22Rv1 (cell line): Measurements from ENCODE around the gene VTI1A.

ENCODE experiments used
- ZFX ChIP-seq: fragments of 450-650 bp; IDR thresholded peaks from 2 replicates; pipeline ENCODE4 v1.6.1; 2017; ENCODE audit warnings: antibody characterized with exemption, borderline replicate concordance
- TF ChIP-seq, protein P1 (sequence below): fragments of 450-650 bp; IDR thresholded peaks from 2 replicates; pipeline ENCODE4 v1.5.1; 2017; ENCODE audit warnings: mild to moderate bottlenecking

DNA sequence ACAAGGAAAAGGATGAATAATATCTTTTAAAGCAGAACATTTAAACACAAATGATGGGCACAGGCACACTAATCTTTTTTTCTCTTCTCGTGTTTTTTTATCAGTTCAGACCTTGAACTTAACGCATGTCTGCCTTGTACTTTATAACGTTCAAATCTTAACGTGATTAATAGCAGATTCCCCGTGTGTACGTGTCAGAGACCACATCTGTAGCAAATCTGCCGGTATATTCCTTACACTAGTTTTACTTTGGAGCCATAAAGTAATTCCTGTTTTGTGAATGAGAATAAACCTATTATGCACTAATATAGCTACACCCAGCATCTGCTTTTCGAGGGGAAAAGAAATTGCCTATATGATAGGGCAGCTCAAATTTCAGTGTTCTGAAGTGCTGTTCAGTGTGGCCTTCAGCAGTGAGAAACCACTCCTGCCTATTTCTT, 337.0 kb downstream of the VTI1A start:
- TF ChIP-seq, protein P1, sequence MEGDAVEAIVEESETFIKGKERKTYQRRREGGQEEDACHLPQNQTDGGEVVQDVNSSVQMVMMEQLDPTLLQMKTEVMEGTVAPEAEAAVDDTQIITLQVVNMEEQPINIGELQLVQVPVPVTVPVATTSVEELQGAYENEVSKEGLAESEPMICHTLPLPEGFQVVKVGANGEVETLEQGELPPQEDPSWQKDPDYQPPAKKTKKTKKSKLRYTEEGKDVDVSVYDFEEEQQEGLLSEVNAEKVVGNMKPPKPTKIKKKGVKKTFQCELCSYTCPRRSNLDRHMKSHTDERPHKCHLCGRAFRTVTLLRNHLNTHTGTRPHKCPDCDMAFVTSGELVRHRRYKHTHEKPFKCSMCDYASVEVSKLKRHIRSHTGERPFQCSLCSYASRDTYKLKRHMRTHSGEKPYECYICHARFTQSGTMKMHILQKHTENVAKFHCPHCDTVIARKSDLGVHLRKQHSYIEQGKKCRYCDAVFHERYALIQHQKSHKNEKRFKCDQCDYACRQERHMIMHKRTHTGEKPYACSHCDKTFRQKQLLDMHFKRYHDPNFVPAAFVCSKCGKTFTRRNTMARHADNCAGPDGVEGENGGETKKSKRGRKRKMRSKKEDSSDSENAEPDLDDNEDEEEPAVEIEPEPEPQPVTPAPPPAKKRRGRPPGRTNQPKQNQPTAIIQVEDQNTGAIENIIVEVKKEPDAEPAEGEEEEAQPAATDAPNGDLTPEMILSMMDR: no peak
- no peak for TF ChIP-seq ZFX
